WI38 (cell line): ENCODE results near the gene INSRR.

ENCODE experiments used
- H3K4me3 ChIP-seq: 2 replicates; pipeline ENCODE4 v1.5.1; 2011; ENCODE audit warnings: low read depth, mild to moderate bottlenecking, control low read depth, low read length
- TF ChIP-seq, protein P1 (sequence below): IDR thresholded peaks from 2 replicates; pipeline ENCODE4 v1.5.1; 2012; ENCODE audit warnings: low read depth, mild to moderate bottlenecking, control low read depth, low read length

Gene INSRR

GRCh38 chr1:156848461-156849150, 10.3 kb downstream of the INSRR start:
- no peak overlapping the region for H3K4me3 ChIP-seq
- TF ChIP-seq, protein P1, sequence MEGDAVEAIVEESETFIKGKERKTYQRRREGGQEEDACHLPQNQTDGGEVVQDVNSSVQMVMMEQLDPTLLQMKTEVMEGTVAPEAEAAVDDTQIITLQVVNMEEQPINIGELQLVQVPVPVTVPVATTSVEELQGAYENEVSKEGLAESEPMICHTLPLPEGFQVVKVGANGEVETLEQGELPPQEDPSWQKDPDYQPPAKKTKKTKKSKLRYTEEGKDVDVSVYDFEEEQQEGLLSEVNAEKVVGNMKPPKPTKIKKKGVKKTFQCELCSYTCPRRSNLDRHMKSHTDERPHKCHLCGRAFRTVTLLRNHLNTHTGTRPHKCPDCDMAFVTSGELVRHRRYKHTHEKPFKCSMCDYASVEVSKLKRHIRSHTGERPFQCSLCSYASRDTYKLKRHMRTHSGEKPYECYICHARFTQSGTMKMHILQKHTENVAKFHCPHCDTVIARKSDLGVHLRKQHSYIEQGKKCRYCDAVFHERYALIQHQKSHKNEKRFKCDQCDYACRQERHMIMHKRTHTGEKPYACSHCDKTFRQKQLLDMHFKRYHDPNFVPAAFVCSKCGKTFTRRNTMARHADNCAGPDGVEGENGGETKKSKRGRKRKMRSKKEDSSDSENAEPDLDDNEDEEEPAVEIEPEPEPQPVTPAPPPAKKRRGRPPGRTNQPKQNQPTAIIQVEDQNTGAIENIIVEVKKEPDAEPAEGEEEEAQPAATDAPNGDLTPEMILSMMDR = no peak

- H3K4me3 ChIP-seq = no peak overlapping the region
- TF ChIP-seq, protein P1 = no peak
Observed at GRCh38 chr1:156847591-156848460, 11.1 kb downstream of the INSRR start.

GRCh38 chr1:156846643-156847042, 12.3 kb downstream of the INSRR start:
- TF ChIP-seq, protein P1 = no peak
- H3K4me3 ChIP-seq = no peak overlapping the region

DNA sequence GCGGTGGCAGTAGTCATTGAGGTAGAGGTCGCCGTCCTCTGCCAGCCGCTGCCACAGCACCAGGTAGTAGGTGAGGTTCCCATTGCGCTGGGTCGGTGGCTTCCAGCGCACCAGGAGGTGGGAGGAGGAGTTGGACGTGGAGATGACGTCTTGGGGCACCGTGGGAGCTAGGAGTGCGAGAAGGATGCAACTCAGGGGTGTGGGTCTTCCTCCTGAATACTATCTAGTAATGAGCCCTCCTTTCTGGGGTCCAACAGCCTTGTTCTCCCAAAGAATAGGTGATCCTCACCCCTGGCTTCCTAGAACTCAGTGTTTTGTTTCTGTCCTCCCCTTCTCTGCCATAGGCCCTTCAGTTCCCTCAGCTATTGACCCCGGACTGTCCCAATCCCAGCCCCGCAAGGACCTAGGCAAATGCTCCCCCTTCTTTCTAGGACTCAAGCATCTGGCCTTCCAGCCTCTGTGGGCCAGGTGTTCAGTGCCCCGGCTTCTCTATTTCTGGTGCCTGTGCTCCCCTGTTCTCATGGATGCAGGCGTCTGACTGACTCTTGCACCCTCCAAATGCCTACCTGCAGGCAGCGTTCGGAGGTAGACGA, 12.9 kb downstream of the INSRR start:
- TF ChIP-seq, protein P1 = no peak
- H3K4me3 ChIP-seq = no peak overlapping the region

DNA sequence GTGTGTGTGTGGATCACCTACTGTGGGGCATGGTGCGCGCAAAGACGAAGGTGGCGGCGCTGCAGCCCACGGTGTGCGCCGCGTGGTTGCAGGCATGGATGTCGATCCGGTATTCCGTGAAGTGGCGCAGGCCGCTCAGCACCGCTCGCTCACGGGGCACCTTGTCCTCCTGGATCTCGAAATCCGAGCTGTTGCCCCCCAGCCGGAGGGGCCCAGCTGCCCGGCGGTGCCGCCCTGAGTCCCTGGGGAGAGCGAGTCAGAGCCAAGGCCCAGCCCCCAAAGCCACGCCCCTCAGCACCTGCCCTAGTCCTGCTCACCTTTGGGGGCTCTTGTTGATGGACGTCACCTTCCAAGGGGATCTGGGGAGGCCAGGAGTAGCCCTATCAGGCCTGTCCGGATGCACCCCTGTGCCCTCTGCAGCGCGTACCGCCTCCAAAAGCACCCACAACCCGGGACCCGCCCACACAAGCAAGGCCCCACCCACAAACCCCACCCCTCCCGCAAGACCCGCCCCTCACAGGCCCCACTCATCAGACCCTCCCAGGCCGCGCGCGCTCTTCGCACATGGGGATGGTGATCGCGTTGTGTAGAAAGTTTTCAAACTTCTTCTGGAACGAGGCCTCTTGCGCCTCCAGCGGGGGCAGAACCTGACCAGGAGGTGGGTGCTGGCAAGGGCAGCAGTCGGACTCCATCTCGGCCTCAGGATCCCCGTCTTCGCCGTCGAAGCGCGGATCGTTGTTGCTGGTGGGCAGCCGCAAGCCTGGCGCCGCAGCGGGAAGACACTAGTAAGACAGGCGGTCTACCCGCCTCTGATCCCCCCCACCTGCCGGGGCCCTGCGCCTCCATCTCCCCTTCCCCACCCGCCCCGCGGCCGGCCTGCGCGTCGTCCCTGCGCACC, 13.6 kb downstream of the INSRR start:
- no peak overlapping the region for H3K4me3 ChIP-seq
- TF ChIP-seq, protein P1 = no peak

DNA sequence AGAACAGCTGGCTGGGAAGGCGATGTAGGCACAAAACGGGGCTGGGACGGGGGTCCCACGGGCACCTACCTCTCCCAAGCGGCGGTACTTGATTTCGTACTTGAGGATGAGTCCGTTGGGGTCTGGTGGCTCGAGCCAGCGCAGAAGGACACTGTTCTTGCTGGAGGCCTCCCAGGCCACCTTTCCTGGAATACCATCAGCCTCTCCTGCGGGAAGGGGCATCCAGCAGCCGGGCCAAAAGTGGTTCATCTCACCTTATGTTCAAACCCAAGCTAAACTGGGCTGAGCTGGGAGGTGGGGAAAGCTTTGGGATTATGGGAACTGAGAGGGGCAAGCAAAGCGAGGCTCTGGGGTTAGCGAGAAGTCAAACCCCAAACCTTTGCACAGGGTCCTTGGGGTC, 14.3 kb downstream of the INSRR start:
- TF ChIP-seq, protein P1 = no peak
- no peak overlapping the region for H3K4me3 ChIP-seq
